ENCODE results near the gene PALLD. TPM values are rescaled to one million over a fixed set of nuclear protein-coding genes. Genes with fewer than 3 reads are reported as not detected.

Gene PALLD
- total RNA-seq, 1 experiment from 2014 or later: 18.3 TPM

DNA sequence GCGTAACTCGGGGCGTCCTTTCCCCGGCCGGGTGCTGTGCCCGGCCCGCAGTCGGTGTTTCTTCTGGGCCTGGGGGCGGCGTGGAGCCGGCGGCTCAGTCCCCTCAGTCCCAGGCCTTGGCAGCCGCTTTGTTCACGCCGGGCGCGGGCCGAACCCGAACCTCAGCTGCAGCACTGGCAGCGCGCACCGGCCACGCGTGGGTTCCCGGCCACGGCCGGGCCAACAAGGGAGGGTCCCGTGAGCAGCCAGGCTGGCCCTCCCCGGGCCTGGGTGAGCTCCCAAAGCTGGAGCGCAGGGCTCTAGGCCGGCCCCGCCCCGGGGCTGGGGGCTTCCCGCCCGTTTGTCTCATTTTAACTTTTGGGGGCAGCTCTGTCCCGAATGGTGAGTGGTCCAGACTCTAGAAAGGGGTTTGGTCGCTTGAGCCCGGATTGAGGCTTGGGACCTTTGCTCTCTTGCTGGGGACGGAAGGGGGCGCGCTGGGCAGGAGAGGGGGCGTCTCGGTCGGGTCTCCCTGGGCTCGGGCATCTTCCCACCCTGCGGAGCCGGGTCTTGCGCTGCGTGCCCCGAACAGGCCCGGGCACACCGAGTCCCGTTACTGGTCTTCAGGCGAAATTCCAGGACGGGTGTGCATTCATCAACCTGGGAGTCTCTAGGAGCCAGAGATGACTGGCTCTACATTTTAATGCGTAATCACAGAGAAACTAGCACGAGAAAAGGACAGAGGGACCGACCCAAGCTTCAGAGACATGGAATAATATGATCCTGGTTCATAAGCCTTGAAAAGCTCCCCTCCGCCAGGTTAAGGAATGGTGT lies 336.1 kb downstream of the PALLD start:
- H2AFZ ChIP-seq (ENCODE audit: low read length): no peak overlapping the region
- H3K23me2 ChIP-seq (ENCODE audit: insufficient read length, low read depth, low read length, poor library complexity, severe bottlenecking): peaks cover 16% of the 10 kb centered on the region
- no peak overlapping the region for H4K91ac ChIP-seq (ENCODE audit: insufficient read length, low read depth, low read length)
- no peak overlapping the region for H3K23ac ChIP-seq (ENCODE audit: insufficient read length, low read depth, low read length)
- H3K4ac ChIP-seq (ENCODE audit: low read depth, low read length): 0 out of 2 replicates have a peak overlapping the region, but pooled peaks have one; percentile 14
- H2BK12ac ChIP-seq (ENCODE audit: insufficient read length, low read depth, low read length): no peak overlapping the region
- H3K18ac ChIP-seq (ENCODE audit: insufficient read length, low read depth, low read length): peak overlapping the region; percentile 96
- TF ChIP-seq, protein P1, sequence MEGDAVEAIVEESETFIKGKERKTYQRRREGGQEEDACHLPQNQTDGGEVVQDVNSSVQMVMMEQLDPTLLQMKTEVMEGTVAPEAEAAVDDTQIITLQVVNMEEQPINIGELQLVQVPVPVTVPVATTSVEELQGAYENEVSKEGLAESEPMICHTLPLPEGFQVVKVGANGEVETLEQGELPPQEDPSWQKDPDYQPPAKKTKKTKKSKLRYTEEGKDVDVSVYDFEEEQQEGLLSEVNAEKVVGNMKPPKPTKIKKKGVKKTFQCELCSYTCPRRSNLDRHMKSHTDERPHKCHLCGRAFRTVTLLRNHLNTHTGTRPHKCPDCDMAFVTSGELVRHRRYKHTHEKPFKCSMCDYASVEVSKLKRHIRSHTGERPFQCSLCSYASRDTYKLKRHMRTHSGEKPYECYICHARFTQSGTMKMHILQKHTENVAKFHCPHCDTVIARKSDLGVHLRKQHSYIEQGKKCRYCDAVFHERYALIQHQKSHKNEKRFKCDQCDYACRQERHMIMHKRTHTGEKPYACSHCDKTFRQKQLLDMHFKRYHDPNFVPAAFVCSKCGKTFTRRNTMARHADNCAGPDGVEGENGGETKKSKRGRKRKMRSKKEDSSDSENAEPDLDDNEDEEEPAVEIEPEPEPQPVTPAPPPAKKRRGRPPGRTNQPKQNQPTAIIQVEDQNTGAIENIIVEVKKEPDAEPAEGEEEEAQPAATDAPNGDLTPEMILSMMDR (conservative IDR thresholded peaks at IDR 0.05): peak; percentile 58
- H3K36me3 Mint-ChIP-seq (ENCODE audit: insufficient read depth in 1 of 3, low read depth in 3 of 3): no peaks in the 10 kb centered on the region; a peak in 2 of 7 replicates
- peak; percentile 71 for DNase-seq
- H2BK120ac ChIP-seq (ENCODE audit: low read depth, low read length, poor library complexity, severe bottlenecking): no peak overlapping the region
- H3K79me2 ChIP-seq (ENCODE audit: insufficient read depth, low read length): no peaks in the 10 kb centered on the region; the same call in 1 of the 2 replicates
- H3K4me1 ChIP-seq (ENCODE audit: insufficient read depth, low read length): no peaks in the 10 kb centered on the region
- H3K4me3 Mint-ChIP-seq: peak overlapping the region; percentile 83 to 97
- H3K14ac ChIP-seq (ENCODE audit: insufficient read depth, low read length): peak overlapping the region; percentile 95; the same call in 1 of the 2 replicates
- no peak overlapping the region for H4K5ac ChIP-seq (ENCODE audit: insufficient read length, low read depth, low read length)
- H3K27me3 Mint-ChIP-seq (ENCODE audit: low read depth): peaks cover 48% of the 10 kb centered on the region
- WGBS (ENCODE audit: extremely low coverage, insufficient read length, low lambda C conversion rate): no CpG with 5 or more reads among the region's 59 CpGs
- H3K9ac ChIP-seq (ENCODE audit: extremely low read depth, insufficient read length, low read length): peak overlapping the region; percentile 74
- no peak overlapping the region for H3T11ph ChIP-seq (ENCODE audit: low read length)
- H3K56ac ChIP-seq (ENCODE audit: insufficient read length, low read depth, low read length): no peak overlapping the region
- H3K27ac ChIP-seq (ENCODE audit: insufficient read length, low read depth, low read length): no peak overlapping the region
- peaks cover 6% of the 10 kb centered on the region; the same call in 1 of the 2 replicates for H3K27me3 ChIP-seq (ENCODE audit: insufficient read depth, low read length)
- H3K27ac Mint-ChIP-seq: peak overlapping the region in 1 of 3 experiments; percentile 99; a peak in 1 of 7 replicates
- H3K79me1 ChIP-seq (ENCODE audit: insufficient read depth, low read depth, low read length, poor library complexity, severe bottlenecking): no peaks in the 10 kb centered on the region
- H4K8ac ChIP-seq (replicated peaks; ENCODE audit: insufficient read length, low read depth, low read length): no peak overlapping the region
- H2BK5ac ChIP-seq (ENCODE audit: insufficient read length, low read length): no peak overlapping the region
- H2BK15ac ChIP-seq (ENCODE audit: low read depth, low read length): no peak overlapping the region
- no peak overlapping the region for H2AK5ac ChIP-seq (ENCODE audit: insufficient read length, low read length)
- H3K4me1 Mint-ChIP-seq: peaks cover 21 to 34% of the 10 kb centered on the region in 2 experiments
- H3K9me3 ChIP-seq (ENCODE audit: control insufficient read depth, low read depth, low read length): no peaks in the 10 kb centered on the region
- peak overlapping the region; percentile 98 for H3K4me2 ChIP-seq (ENCODE audit: insufficient read depth, insufficient read length, low read length)
- no peaks in the 10 kb centered on the region for H4K20me1 ChIP-seq (ENCODE audit: control insufficient read depth, insufficient read depth, insufficient read length)
- no peak overlapping the region for H2BK20ac ChIP-seq (ENCODE audit: low read depth, low read length, poor library complexity, severe bottlenecking)
- no peaks in the 10 kb centered on the region for H3K9me3 Mint-ChIP-seq

Measured in H9 (cell line).